HG03064 (cell line): ENCODE measurements around the gene FOXK1.
"Not testable (repeated sequence)": the region's sequence is repeated elsewhere in the genome, so short reads cannot be mapped to it uniquely, and the experiment has no call there.

ENCODE experiments used
- ATAC-seq: cut with Tn5 transposase; IDR thresholded peaks from one replicate; pipeline ENCODE4 v1.9.1; 2021; ENCODE audit warnings: low read depth; ENCODE audit not compliant: unreplicated experiment

Gene FOXK1

GRCh38 chr7:4665661-4666060, 16.4 kb upstream of the FOXK1 start:
- ATAC-seq: no peak

- no peak for ATAC-seq
Observed at GRCh38 chr7:4667776-4668509, 14.2 kb upstream of the FOXK1 start.

- ATAC-seq: no peak
Observed at GRCh38 chr7:4668510-4668847, 13.6 kb upstream of the FOXK1 start.

GRCh38 chr7:4670791-4671190, 11.3 kb upstream of the FOXK1 start:
- no peak for ATAC-seq

GRCh38 chr7:4675771-4676367, 6.2 kb upstream of the FOXK1 start:
- ATAC-seq: no peak

GRCh38 chr7:4677518-4677917, 4.6 kb upstream of the FOXK1 start:
- ATAC-seq: not testable (repeated sequence)

GRCh38 chr7:4681218-4681851, 760 bp upstream of the FOXK1 start:
- ATAC-seq: no peak

GRCh38 chr7:4682621-4683042, 537 bp downstream of the FOXK1 start:
- ATAC-seq: peak; percentile 40

- ATAC-seq: no peak
Observed at GRCh38 chr7:4683043-4683883, 1.2 kb downstream of the FOXK1 start.

GRCh38 chr7:4683884-4684565, 1.9 kb downstream of the FOXK1 start:
- no peak for ATAC-seq

GRCh38 chr7:4684846-4685245, 2.8 kb downstream of the FOXK1 start:
- no peak for ATAC-seq

- not testable (repeated sequence) for ATAC-seq
Observed at GRCh38 chr7:4685676-4686075, 3.6 kb downstream of the FOXK1 start.

GRCh38 chr7:4687956-4688355, 5.9 kb downstream of the FOXK1 start:
- ATAC-seq: no peak

GRCh38 chr7:4689151-4689550, 7.1 kb downstream of the FOXK1 start:
- ATAC-seq: no peak

GRCh38 chr7:4689668-4690067, 7.6 kb downstream of the FOXK1 start:
- ATAC-seq: no peak

GRCh38 chr7:4690953-4691856, 9.1 kb downstream of the FOXK1 start:
- no peak for ATAC-seq

GRCh38 chr7:4692055-4692454, 10.0 kb downstream of the FOXK1 start:
- ATAC-seq: no peak

GRCh38 chr7:4692622-4693021, 10.5 kb downstream of the FOXK1 start:
- ATAC-seq: not testable (repeated sequence)

GRCh38 chr7:4693152-4693551, 11.1 kb downstream of the FOXK1 start:
- ATAC-seq: no peak

- ATAC-seq: no peak
Observed at GRCh38 chr7:4693749-4694148, 11.7 kb downstream of the FOXK1 start.
